Stomach smooth muscle (tissue), 2 donors: ENCODE results near the gene SF3A1.

Source experiments
- H3K27ac ChIP-seq: one replicate; pipeline ENCODE4 v1.7.0; 2013; ENCODE audit warnings: mild to moderate bottlenecking, low read length, inconsistent platforms
- H3K27me3 ChIP-seq, 2 donors: one replicate each; pipeline ENCODE4 v1.7.0; 2013; ENCODE audit warnings: low read length in 2 of 2; ENCODE audit not compliant: insufficient read depth in 2 of 2, control insufficient read depth in 1 of 2
- H3K36me3 ChIP-seq, 2 donors: one replicate each; pipeline ENCODE4 v1.7.0; 2013; ENCODE audit warnings: low read length in 2 of 2; ENCODE audit not compliant: control insufficient read depth in 2 of 2, insufficient read depth in 2 of 2
- H3K4me1 ChIP-seq: one replicate; pipeline ENCODE4 v1.7.0; 2013; ENCODE audit warnings: low read length; ENCODE audit not compliant: control insufficient read depth, insufficient read depth
- H3K4me3 ChIP-seq, 2 donors: one replicate each; pipeline ENCODE4 v1.7.0; 2013; ENCODE audit warnings: low read length in 2 of 2
- H3K9ac ChIP-seq, 2 donors: one replicate each; pipeline ENCODE4 v1.7.0; 2013; ENCODE audit warnings: low read length in 2 of 2, mild to moderate bottlenecking in 1 of 2
- H3K9me3 ChIP-seq, 2 donors: one replicate each; pipeline ENCODE4 v1.7.0; 2013; ENCODE audit warnings: low read length in 2 of 2; ENCODE audit not compliant: control insufficient read depth in 2 of 2
- donor health status: healthy.
- donor health status: Pancreatic carcinoma.

The SF3A1 gene

GRCh38 chr22:30368420-30368819 lies 11.7 kb upstream of the SF3A1 start:
- H3K9ac ChIP-seq: no peak overlapping the region
- no peaks in the 10 kb centered on the region for H3K27me3 ChIP-seq
- H3K9me3 ChIP-seq: no peaks in the 10 kb centered on the region
- H3K4me3 ChIP-seq: no peak overlapping the region
- no peak overlapping the region for H3K27ac ChIP-seq
- H3K36me3 ChIP-seq: no peaks in the 10 kb centered on the region
- no peaks in the 10 kb centered on the region for H3K4me1 ChIP-seq

GRCh38 chr22:30365891-30366290 lies 9.2 kb upstream of the SF3A1 start:
- H3K27me3 ChIP-seq: no peaks in the 10 kb centered on the region
- no peak overlapping the region for H3K9ac ChIP-seq
- H3K36me3 ChIP-seq: no peaks in the 10 kb centered on the region

GRCh38 chr22:30362651-30363281 lies 6.1 kb upstream of the SF3A1 start:
- no peaks in the 10 kb centered on the region for H3K36me3 ChIP-seq
- H3K4me3 ChIP-seq: no peak overlapping the region
- H3K9ac ChIP-seq: no peak overlapping the region
- no peaks in the 10 kb centered on the region for H3K27me3 ChIP-seq
- no peak overlapping the region for H3K27ac ChIP-seq
- no peaks in the 10 kb centered on the region for H3K4me1 ChIP-seq
- no peaks in the 10 kb centered on the region for H3K9me3 ChIP-seq

More at GRCh38 chr22:30365891-30366290, 9.2 kb upstream of the SF3A1 start:
- Histone ChIP-seq H3K4me1 (no peaks in the 10 kb centered on the region), H3K27ac (no peak overlapping the region), H3K4me3 (no peak overlapping the region), H3K9me3 (no peaks in the 10 kb centered on the region)

GRCh38 chr22:30361916-30362650 lies 5.4 kb upstream of the SF3A1 start:
- Histone ChIP-seq H3K27ac (no peak overlapping the region), H3K4me1 (peaks cover 3% of the 10 kb centered on the region), H3K27me3 (no peaks in the 10 kb centered on the region), H3K36me3 (no peaks in the 10 kb centered on the region), H3K4me3 (no peak overlapping the region), H3K9ac (no peak overlapping the region), H3K9me3 (no peaks in the 10 kb centered on the region)

- Histone ChIP-seq H3K9ac (no peak overlapping the region), H3K4me3 (no peak overlapping the region), H3K27me3 (no peaks in the 10 kb centered on the region), H3K36me3 (peaks cover 0 to 4% of the 10 kb centered on the region in 2 donors), H3K4me1 (peaks cover 30% of the 10 kb centered on the region), H3K27ac (no peak overlapping the region), H3K9me3 (no peaks in the 10 kb centered on the region)
These were observed 1.8 kb upstream of the SF3A1 start for GRCh38 chr22:30358541-30358940.

- no peak overlapping the region for H3K27ac ChIP-seq
- H3K4me1 ChIP-seq: peaks cover 30% of the 10 kb centered on the region
- H3K27me3 ChIP-seq: no peaks in the 10 kb centered on the region
- no peak overlapping the region for H3K9ac ChIP-seq
- H3K36me3 ChIP-seq: peaks cover 2 to 8% of the 10 kb centered on the region in 2 donors
- no peaks in the 10 kb centered on the region for H3K9me3 ChIP-seq
- no peak overlapping the region for H3K4me3 ChIP-seq
These were observed 1.0 kb upstream of the SF3A1 start for GRCh38 chr22:30357650-30358215.

GRCh38 chr22:30357236-30357570 lies 509 bp upstream of the SF3A1 start:
- Histone ChIP-seq H3K9me3 (no peaks in the 10 kb centered on the region), H3K4me3 (peak overlapping the region; percentile 94 to 99), H3K36me3 (peaks cover 7 to 14% of the 10 kb centered on the region in 2 donors), H3K4me1 (peaks cover 30% of the 10 kb centered on the region), H3K27ac (peak overlapping the region; percentile 98), H3K9ac (peak overlapping the region; percentile 93 to 96), H3K27me3 (no peaks in the 10 kb centered on the region)

- no peak overlapping the region for H3K27ac ChIP-seq
- H3K4me1 ChIP-seq: peaks cover 34% of the 10 kb centered on the region
- no peaks in the 10 kb centered on the region for H3K27me3 ChIP-seq
- H3K9me3 ChIP-seq: no peaks in the 10 kb centered on the region
- H3K36me3 ChIP-seq: peaks cover 20 to 28% of the 10 kb centered on the region in 2 donors
- H3K4me3 ChIP-seq: peak overlapping the region in 1 of 2 donors; percentile 22
- no peak overlapping the region for H3K9ac ChIP-seq
These were observed 2.0 kb downstream of the SF3A1 start for GRCh38 chr22:30354644-30355043.

GRCh38 chr22:30351226-30351625 lies 5.5 kb downstream of the SF3A1 start:
- Histone ChIP-seq H3K4me1 (peaks cover 32% of the 10 kb centered on the region), H3K9ac (no peak overlapping the region), H3K36me3 (peaks cover 31 to 47% of the 10 kb centered on the region in 2 donors), H3K27ac (no peak overlapping the region), H3K9me3 (no peaks in the 10 kb centered on the region), H3K27me3 (no peaks in the 10 kb centered on the region), H3K4me3 (no peak overlapping the region)

- Histone ChIP-seq H3K4me3 (no peak overlapping the region), H3K4me1 (peaks cover 8% of the 10 kb centered on the region), H3K27me3 (no peaks in the 10 kb centered on the region), H3K36me3 (peaks cover 56 to 67% of the 10 kb centered on the region in 2 donors), H3K9ac (no peak overlapping the region), H3K9me3 (no peaks in the 10 kb centered on the region), H3K27ac (no peak overlapping the region)
These were observed 7.9 kb downstream of the SF3A1 start for GRCh38 chr22:30348809-30349208.

- Histone ChIP-seq H3K4me3 (no peak overlapping the region), H3K36me3 (peaks cover 59 to 70% of the 10 kb centered on the region in 2 donors), H3K27ac (no peak overlapping the region), H3K9me3 (no peaks in the 10 kb centered on the region), H3K9ac (no peak overlapping the region), H3K4me1 (peaks cover 6% of the 10 kb centered on the region), H3K27me3 (no peaks in the 10 kb centered on the region)
These were observed 8.3 kb downstream of the SF3A1 start for GRCh38 chr22:30348404-30348803.
